ENCODE results near the gene GNG13.

The GNG13 gene

DNA sequence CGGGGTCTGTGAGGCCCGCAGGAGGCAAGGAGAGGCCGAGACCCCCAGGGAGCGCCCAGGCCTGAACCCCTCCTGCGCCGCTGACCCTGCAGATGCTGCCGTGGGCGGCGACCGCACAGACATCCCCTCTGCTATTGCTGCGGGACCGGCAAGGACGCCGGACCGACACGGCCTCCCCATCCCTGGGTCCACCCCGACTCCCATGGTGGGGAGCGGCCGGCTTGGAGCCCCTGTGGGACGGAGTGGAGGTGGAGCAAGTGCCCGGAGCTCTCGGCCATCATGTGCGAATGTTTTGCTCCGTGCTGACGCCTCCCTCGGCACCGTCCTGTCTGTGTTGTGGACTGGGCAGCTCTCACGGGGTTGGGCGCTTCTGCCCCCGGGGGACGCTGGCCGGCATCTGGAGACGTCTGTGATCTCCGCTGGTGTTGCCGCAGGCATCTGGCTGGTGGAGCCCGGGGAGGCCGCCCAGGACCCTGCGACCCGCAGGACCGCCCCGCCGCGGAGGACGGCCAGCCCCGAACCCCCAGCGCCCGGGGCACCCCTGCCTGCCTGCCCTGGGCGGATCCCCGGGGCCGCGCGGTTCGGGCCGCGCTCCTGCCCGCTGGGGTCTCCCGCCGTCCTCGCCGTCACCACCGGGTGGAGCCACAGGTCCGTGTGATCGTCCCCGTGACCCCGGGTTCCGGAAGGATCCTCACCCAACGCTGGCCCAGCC is 12.8 kb upstream of the GNG13 start:
- no peak for DNase-seq (ENCODE audit: low spot score)

GRCh38 chr16:808085-808386 is 7.5 kb upstream of the GNG13 start:
- DNase-seq (ENCODE audit: low spot score), result no peak

- DNase-seq (ENCODE audit: low spot score), result peak; percentile 90
Observed at GRCh38 chr16:807347-808084, 7.0 kb upstream of the GNG13 start.

DNA sequence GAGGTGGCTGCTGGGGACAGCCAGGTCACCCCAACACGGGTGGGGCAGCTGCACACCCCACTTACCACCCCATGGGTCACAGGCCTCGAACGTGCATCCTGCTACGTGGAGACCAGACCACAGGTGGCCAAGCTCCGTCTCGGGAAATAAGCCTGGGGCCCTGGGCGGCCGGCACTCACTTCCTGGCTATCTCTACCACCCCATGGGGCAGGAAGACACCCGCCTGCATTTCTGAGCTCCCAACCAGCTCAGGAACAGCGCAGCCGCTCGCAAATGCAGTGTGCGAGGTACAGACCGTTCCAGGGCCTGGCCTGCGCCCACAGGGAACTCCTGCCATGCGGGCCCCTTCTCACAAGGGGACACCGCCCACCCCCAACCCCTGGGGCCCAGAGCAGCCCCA is 4.9 kb upstream of the GNG13 start:
- no peak for DNase-seq (ENCODE audit: low spot score)

GRCh38 chr16:804193-805048 is 3.9 kb upstream of the GNG13 start:
- DNase-seq (ENCODE audit: low spot score), result no peak

- DNase-seq (ENCODE audit: low spot score), result no peak
Observed at GRCh38 chr16:803754-804080, 3.2 kb upstream of the GNG13 start.

DNA sequence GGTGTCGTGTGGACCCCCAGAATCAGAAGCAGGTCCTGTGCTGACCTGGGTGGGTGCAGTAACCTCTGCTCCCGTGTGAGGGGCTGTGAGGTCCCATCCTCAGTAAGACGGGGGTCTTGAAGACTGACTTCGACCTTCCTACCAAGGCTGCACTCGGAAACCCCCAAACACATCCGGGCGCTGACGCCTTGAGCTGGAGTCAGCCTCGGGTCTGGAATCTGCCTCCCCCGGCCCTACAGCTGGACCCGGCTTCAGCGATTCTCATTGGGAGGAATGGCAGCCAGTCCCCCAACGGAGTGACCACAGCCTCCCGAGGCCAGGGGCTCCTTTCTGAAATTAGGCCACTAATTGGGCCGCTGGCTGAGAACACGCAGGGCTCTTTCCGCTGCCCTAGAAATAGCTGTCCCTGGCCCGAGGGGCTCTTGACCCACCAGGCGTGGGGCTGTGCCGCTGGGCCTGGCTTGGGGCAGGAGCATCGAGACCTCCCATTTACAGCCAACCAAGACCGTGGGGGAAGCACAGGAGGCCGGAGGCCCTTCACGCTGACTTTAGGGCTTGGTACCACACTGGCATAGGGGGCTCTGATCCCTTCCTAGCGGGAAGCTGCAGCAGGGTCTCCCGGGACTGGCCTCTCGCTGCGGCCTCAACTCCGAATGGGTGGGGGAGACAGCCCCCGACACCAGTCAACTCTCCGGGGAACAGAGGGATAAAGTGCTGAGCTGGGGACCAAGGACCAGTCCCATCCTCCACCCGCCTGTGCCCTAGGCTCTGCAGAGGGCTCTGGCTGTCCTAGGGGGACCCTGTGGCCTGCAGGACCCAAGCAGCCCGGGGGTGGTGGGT is 2.6 kb upstream of the GNG13 start:
- DNase-seq (ENCODE audit: low spot score), result no peak

DNA sequence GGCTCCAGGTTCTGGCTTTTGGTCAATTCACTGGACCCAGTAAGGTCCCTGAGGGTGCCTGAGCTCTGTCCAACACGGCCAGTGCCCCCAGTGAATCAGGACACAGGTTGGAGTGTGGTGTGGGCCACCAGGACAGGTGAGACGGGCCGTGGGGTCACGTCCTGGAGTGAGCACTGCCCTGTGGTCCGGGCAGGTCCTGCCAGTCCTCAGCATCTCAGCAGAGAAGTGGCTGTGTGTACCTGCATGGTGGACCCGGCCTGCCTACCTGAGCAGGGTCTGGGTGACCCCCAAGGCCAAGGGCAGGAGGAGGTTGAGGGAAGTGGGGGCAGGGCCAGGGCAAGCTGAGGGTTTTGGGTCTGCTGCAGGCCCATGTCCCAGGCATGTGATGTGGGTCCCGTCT is 1.9 kb upstream of the GNG13 start:
- no peak for DNase-seq (ENCODE audit: low spot score)

- DNase-seq (ENCODE audit: low spot score), result no peak
Observed at GRCh38 chr16:801584-802363, 1.2 kb upstream of the GNG13 start.

DNA sequence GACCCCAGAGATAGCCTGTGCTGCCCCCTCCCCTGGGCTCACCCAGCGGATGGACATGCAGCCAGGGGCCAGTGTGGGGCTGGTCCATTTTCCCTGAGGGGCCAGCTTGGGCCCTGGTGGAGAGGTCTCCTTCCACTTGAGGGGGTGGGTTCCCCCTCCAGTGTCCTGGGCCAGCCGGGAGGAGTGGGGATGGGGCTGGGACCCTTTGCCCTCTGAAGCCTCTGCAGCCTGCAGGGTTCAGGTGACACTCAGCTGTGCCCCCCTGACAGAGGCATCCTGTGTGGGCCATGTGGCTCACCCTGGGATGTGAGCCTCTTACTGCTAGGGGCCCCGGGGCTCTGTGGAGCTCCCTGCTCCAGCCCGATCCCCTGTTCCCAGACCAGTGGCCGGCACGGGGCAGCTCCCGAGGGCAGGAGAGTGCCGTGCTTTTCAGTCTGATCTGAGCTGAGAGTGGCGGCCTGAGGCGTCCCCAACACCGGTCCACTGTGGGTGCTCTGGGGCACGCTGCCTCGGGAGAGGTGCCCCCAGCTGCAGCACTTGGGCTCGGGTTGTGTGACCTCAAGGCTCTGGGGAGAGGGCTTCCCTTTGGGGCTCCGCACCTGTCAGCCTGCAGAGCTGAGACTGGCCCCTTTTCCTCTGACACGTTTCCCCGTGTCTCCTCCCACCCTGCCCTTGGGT is 439 bp upstream of the GNG13 start:
- no peak for DNase-seq (ENCODE audit: low spot score)

- DNase-seq (ENCODE audit: low spot score), result no peak
Observed at GRCh38 chr16:799111-799947, 1.2 kb downstream of the GNG13 start.

DNA sequence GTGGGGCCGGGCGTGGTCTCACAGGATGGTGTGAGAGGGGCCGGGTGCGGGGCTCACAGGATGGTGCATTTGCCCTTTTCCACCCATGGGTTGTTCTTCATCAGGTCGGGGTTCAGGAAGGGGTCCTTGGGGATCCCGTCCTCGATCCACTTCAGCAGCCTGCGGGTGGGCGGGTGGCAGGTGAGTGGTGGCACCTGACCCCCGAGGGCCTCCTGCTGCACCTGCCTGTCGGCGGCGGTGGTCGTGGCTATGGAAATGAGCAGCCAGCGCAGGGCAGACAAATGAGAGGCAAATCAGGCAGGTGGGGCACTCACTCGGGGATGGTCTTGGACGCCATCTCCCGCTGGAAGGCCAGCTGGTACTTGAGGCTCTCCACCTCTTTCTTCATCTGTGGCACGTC is 1.9 kb downstream of the GNG13 start:
- no peak for DNase-seq (ENCODE audit: low spot score)

DNA sequence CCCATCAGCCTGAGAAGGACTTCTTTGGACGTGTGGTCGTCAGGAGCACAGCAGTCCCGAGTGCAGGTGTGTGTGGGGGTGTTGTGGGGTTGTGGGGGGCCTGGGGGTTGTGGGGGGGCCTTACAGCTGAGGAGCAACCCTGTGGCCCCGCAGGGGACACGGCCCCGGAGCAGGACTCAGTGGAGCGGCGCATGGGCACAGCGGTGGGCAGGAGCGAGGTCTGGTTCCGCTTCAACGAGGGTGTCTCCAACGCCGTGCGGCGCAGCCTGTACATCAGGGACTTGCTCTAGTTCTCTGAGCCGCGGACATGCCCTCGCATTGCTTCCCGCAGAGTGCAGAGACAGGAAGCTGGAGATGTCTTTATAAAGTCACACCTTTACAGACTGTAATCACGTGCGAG is 2.8 kb downstream of the GNG13 start:
- DNase-seq (ENCODE audit: low spot score), result no peak

DNA sequence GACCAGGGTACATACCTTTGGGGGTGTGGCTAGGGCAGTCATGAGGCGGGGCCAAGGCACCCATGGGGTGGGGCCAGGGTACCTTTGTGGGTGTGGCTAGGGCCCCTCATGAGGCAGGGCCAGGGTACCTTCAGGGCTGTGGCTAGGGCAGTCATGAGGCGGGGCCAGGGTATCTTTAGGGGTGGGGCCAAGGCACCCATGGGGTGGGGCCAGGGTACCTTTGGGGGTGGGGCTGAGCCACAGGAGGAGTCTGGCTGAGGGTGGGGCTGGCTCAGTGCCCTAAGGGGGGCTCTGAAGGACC is 3.5 kb downstream of the GNG13 start:
- no peak for DNase-seq (ENCODE audit: low spot score)

DNA sequence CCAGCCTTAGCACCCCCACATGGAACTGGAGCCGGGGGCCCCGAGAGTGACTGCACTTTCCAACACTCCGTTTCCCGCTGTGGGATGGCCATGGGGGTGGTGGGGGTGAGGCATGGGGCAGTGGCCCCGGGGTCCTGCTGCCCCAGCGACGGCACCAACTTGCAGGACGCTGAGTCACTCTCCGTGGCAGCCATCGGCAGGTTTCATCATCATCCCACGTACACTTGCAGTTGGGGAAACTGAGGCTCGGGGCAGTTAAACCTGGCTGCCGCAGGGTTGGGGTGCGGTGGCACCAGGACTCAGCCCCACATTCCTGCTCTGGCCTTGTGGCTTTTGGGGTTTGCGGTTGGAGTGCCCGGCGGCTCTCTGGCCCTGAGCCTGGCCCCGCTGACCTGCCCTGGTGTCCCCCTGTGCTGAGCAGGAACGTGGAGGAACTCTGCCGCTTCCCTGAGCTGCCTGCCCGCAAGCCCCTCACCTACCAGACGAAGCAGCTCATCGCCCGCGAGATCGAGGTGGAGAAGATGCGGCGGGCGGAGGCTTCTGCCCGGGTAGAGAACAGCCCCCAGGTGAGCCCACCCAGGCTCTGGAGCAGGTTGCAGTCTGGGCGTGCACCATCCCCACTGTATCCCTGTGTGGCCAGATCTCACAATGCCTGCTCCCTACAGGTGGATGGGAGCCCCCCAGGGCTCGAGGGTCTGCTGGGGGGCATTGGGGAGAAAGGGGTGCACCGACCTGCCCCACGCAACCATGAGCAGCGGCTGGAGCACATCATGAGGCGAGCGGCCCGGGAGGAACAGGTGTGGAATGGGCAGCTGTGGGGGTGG is 4.0 kb downstream of the GNG13 start:
- DNase-seq (ENCODE audit: low spot score), result no peak

GRCh38 chr16:795580-796229 is 4.8 kb downstream of the GNG13 start:
- DNase-seq (ENCODE audit: low spot score), result no peak

GRCh38 chr16:794853-795466 is 5.6 kb downstream of the GNG13 start:
- DNase-seq (ENCODE audit: low spot score), result no peak

- no peak for DNase-seq (ENCODE audit: low spot score)
Observed at GRCh38 chr16:794091-794822, 6.3 kb downstream of the GNG13 start.
